Tibial nerve (tissue), 4 donors: ENCODE measurements around the gene CLDN24. TPM values are rescaled to one million over a fixed set of nuclear protein-coding genes. Genes with fewer than 3 reads are reported as not detected.

Experiments
- DNase-seq, 2 donors: peaks; one replicate each; pipeline ENCODE4 v3.0.0-alpha.2; 2019; ENCODE audit warnings: low spot score in 2 of 2
- H3K27ac ChIP-seq, 4 donors: fragments of 200-600 bp; sonication (generic) in 3 of 4; one replicate each; pipeline ENCODE4 v1.5.1; 2017 to 2019; ENCODE audit warnings: mild to moderate bottlenecking in 1 of 4
- H3K27me3 ChIP-seq, 2 donors: fragments of 200-600 bp; sonication (generic) in 1 of 2; one replicate each; pipeline versions ENCODE4 v1.5.1 to v1.6.0; 2017 to 2019
- H3K36me3 ChIP-seq, 3 donors: fragments of 200-600 bp; sonication (generic); one replicate each; pipeline ENCODE4 v1.5.1; 2018 to 2019
- H3K4me1 ChIP-seq, 4 donors: fragments of 200-600 bp; sonication (generic) in 3 of 4; one replicate each; pipeline ENCODE4 v1.5.1; 2017 to 2019
- H3K4me3 ChIP-seq, 4 donors: fragments of 200-600 bp; sonication (generic) in 3 of 4; one replicate each; pipeline ENCODE4 v1.5.1; 2017 to 2019; ENCODE audit warnings: mild to moderate bottlenecking in 1 of 4, moderate library complexity in 1 of 4
- H3K9me3 ChIP-seq, 4 donors: fragments of 200-600 bp; sonication (generic) in 3 of 4; one replicate each; pipeline ENCODE4 v1.5.1; 2017 to 2019
- EP300 ChIP-seq, 2 donors: sonication (generic); formaldehyde crosslinking; IDR thresholded peaks; one replicate each; pipeline ENCODE4 v1.6.1; 2017; ENCODE audit warnings: antibody characterized with exemption in 2 of 2, mild to moderate bottlenecking in 1 of 2
- POLR2A ChIP-seq, 2 donors: fragments of 450-650 bp; IDR thresholded peaks; one replicate each; pipeline ENCODE4 v1.6.1; 2017; ENCODE audit warnings: antibody characterized with exemption in 2 of 2, mild to moderate bottlenecking in 2 of 2, moderate library complexity in 2 of 2
- WGBS, 2 donors: methylation state at CpG; one replicate each; pipeline ENCODE4 v1.1.5; 2018; 5-methylcytosine and 5-hydroxymethylcytosine counted together
- total RNA-seq, 4 donors: library from RNA; depleted of rRNA; stranded (reverse); fragments of >200 nt; gene quantifications; one replicate each; pipeline ENCODE4 v1.1.0, GENCODE V29; 2016
- TF ChIP-seq, protein P1 (sequence below), 5 experiments: fragments of 200-600 bp in 3 of 5; fragments of 450-650 bp in 2 of 5; sonication (generic) in 3 of 5; IDR thresholded peaks; one replicate each; pipeline ENCODE4 v1.5.1; 2016 to 2019; ENCODE audit warnings: antibody characterized with exemption in 5 of 5, mild to moderate bottlenecking in 3 of 5, moderate library complexity in 2 of 5

Gene CLDN24
- total RNA-seq, 4 donors from 2014 or later, result not detected

GRCh38 chr4:183352546-183352945 is 30.3 kb upstream of the CLDN24 start:
- H3K36me3 ChIP-seq, result no peaks in the 10 kb centered on the region
- H3K4me1 ChIP-seq, result peaks cover 0 to 3% (median 0%) of the 10 kb centered on the region in 4 donors
- no peak for TF ChIP-seq EP300 (IDR thresholded peaks at IDR 0.05)
- TF ChIP-seq, protein P1, sequence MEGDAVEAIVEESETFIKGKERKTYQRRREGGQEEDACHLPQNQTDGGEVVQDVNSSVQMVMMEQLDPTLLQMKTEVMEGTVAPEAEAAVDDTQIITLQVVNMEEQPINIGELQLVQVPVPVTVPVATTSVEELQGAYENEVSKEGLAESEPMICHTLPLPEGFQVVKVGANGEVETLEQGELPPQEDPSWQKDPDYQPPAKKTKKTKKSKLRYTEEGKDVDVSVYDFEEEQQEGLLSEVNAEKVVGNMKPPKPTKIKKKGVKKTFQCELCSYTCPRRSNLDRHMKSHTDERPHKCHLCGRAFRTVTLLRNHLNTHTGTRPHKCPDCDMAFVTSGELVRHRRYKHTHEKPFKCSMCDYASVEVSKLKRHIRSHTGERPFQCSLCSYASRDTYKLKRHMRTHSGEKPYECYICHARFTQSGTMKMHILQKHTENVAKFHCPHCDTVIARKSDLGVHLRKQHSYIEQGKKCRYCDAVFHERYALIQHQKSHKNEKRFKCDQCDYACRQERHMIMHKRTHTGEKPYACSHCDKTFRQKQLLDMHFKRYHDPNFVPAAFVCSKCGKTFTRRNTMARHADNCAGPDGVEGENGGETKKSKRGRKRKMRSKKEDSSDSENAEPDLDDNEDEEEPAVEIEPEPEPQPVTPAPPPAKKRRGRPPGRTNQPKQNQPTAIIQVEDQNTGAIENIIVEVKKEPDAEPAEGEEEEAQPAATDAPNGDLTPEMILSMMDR (IDR thresholded peaks at IDR 0.05), result no peak
- no peak for TF ChIP-seq POLR2A (IDR thresholded peaks at IDR 0.05)
- no peak overlapping the region for H3K4me3 ChIP-seq
- no peaks in the 10 kb centered on the region for H3K27me3 ChIP-seq
- no peak overlapping the region for H3K27ac ChIP-seq
- no peak for DNase-seq
- WGBS, 2 donors, result 79 to 87% methylated on average over 5 of the region's 5 CpGs
- no peaks in the 10 kb centered on the region for H3K9me3 ChIP-seq

DNA sequence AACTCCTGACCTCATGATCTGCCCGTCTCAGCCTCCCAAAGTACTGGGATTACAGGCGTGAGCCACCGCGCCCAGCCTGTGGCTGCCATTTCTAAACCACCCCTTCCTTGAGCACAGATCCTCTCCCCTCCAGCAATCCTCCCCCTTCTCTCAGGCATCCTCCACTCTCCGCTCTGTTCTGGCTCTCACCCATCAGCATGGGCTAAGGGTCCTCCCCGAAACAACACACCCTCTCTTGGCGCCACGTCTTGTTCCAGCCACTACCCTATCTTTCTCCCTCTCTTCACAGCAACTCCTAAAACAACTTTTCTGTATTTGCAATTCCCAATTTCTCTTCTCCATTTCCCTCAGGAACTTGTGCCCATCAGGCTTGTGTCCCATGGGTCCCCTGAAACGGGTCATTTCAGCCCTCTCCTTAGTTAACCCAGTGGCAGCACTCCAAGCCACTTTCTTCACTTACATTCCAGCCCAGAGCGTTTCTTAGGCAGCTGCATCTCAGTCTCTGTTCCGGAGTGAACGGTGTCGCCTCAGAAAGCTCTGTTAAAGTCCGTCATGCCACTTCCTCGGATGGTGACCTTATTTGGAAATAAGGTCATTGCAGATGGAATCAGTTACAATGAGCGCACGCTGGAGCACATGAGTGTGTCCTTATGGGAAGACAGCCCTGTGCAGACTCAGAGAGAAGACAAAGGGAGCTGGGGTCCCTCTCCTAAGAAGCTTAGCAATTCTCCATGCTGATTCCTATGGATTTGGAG is 28.3 kb upstream of the CLDN24 start:
- Histone ChIP-seq H3K36me3 (no peaks in the 10 kb centered on the region), H3K4me1 (peaks cover 0 to 3% (median 0%) of the 10 kb centered on the region in 4 donors), H3K4me3 (no peak overlapping the region), H3K27me3 (no peaks in the 10 kb centered on the region), H3K9me3 (no peaks in the 10 kb centered on the region), H3K27ac (no peak overlapping the region)
- TF ChIP-seq EP300 (IDR thresholded peaks at IDR 0.05), result no peak
- TF ChIP-seq POLR2A (IDR thresholded peaks at IDR 0.05), result no peak
- TF ChIP-seq, protein P1 (IDR thresholded peaks at IDR 0.05), result no peak
- DNase-seq, result no peak
- 69 to 80% methylated on average over 17 of the region's 17 CpGs for WGBS, 2 donors

DNA sequence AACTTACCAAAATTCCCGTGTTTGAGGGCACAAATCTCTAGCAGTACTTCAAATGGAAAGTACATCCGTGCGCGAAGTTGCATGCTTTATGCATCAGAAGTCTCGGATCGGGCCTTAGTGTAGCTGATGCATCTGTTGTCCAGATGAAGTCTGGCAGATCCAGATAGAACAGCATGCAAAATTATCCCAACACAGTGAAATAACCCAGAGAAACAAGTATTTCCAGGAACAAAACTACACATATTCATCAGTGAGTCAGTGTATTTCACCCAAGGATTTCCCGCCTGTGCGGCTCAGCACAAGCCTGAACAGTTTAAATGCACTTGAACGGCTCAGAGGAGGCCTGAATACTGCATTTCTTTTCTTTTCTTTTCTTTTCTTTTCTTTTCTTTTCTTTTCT is 27.4 kb upstream of the CLDN24 start:
- Histone ChIP-seq H3K27ac (no peak overlapping the region), H3K4me1 (peaks cover 0 to 3% (median 0%) of the 10 kb centered on the region in 4 donors), H3K4me3 (no peak overlapping the region), H3K36me3 (no peaks in the 10 kb centered on the region), H3K9me3 (no peaks in the 10 kb centered on the region), H3K27me3 (no peaks in the 10 kb centered on the region)
- DNase-seq, result no peak
- TF ChIP-seq EP300 (IDR thresholded peaks at IDR 0.05), result no peak
- TF ChIP-seq, protein P1 (IDR thresholded peaks at IDR 0.05), result no peak
- 82 to 84% methylated on average over 9 of the region's 9 CpGs for WGBS, 2 donors

DNA sequence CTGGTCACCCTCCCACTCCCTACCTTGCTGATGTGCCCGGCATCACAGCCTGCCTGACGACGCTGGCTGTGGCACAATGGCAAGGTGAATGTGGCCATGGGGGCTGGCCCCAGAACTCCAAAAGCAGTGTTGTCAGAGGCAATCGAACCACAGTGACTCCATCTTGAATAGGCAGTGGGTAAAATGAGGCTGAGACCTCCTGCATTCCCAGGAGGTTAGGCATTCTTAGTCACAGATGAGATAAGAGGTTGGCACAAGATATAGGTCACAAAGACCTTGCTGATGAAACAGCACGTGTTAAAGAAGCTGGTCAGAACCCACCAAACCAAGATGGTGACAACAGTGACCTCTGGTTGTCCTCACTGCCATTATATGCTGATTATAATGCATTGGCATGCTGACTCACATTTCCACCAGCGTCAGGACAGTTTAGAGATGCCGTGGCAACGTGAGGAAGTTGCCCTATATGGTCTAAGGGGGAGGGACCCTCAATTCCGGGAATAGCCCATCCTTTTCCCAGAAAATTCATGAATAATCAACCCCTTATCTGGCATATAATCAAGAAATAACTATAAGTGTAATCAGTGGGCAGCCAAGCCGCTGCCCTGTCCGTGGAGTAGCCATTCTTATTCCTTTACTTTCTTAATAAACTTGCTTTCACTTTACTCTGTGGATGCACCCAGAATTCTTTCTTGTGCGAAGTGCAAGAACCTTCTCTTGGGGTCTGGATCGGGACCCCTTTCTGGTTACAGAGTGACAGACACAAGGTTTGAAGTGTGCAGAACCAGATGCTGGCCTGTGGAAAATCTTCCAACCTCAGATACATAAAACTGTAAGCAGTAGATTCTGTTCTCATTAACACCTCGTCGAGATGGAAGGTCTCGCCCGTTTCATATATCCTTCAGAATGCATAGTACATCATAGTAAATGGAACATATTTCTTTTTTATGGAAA is 26.8 kb upstream of the CLDN24 start:
- Histone ChIP-seq H3K9me3 (no peaks in the 10 kb centered on the region), H3K4me3 (no peak overlapping the region), H3K4me1 (peaks cover 0 to 3% (median 0%) of the 10 kb centered on the region in 4 donors), H3K27ac (no peak overlapping the region), H3K36me3 (no peaks in the 10 kb centered on the region), H3K27me3 (no peaks in the 10 kb centered on the region)
- no peak for DNase-seq
- TF ChIP-seq EP300 (IDR thresholded peaks at IDR 0.05) (no peak), POLR2A (IDR thresholded peaks at IDR 0.05) (no peak)
- TF ChIP-seq, protein P1 (IDR thresholded peaks at IDR 0.05), result no peak
- 64 to 70% methylated on average over 17 of the region's 17 CpGs for WGBS, 2 donors

- H3K4me1 ChIP-seq, result peaks cover 0 to 5% (median 0%) of the 10 kb centered on the region in 4 donors
- no peak for DNase-seq
Observed at GRCh38 chr4:183348136-183348535, 25.9 kb upstream of the CLDN24 start.

More at GRCh38 chr4:183348136-183348535, 25.9 kb upstream of the CLDN24 start:
- no peak overlapping the region for H3K27ac ChIP-seq
- H3K4me3 ChIP-seq, result no peak overlapping the region
- no peaks in the 10 kb centered on the region for H3K27me3 ChIP-seq
- H3K36me3 ChIP-seq, result no peaks in the 10 kb centered on the region
- WGBS, 2 donors, result 81 to 85% methylated on average over 12 of the region's 12 CpGs
- H3K9me3 ChIP-seq, result no peaks in the 10 kb centered on the region
- TF ChIP-seq POLR2A (IDR thresholded peaks at IDR 0.05) (no peak), EP300 (IDR thresholded peaks at IDR 0.05) (no peak)
- TF ChIP-seq, protein P1 (IDR thresholded peaks at IDR 0.05), result no peak
